ENCODE results near the gene SLC6A18. TPM values are rescaled to one million over a fixed set of nuclear protein-coding genes. Genes with fewer than 3 reads are reported as not detected.

SLC6A18 gene
- total and polyA plus RNA-seq, 10 of the 15 experiments (the other 5 are each of a cell fraction or from before 2014, with no cell fraction given), result not detected

DNA sequence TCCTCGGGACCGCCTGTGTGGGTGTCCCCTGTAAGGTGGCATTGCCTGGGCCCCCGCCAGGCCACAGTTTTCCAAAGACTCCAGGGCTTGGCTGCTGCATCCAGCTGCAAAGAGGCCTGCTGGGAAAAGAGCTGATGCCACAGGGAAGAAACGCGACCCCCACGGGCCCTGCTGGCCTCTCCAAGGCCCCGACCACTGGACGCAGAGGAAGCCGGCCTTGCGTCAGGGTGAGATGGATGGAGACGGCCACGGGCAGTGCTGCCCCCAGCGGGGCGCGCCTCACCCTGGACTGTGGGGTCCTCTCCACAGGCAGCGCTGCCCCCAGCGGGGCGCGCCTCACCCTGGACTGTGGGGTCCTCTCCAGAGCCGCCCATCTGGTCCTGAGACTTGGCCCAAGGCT, 45.1 kb upstream of the SLC6A18 start:
- no peak overlapping the region for H3K27ac ChIP-seq (ENCODE audit: control insufficient read depth, insufficient read depth)
- no peak overlapping the region for H3K9ac ChIP-seq (ENCODE audit: control insufficient read depth, insufficient read depth, low read length)
- no peak overlapping the region for H2AFZ ChIP-seq (ENCODE audit: control insufficient read depth, low read depth, low read length)
- ChIA-PET RAD21 (ENCODE audit: unreplicated experiment) (no interaction called here), CTCF (no interaction called here), SMC1A (ENCODE audit: uncharacterized antibody, unreplicated experiment) (no interaction called here), POLR2A (no interaction called here)
- no peaks in the 10 kb centered on the region for H4K20me1 ChIP-seq (ENCODE audit: control insufficient read depth, insufficient read depth)
- ATAC-seq (no peak), FAIRE-seq (no peak), DNase-seq (ENCODE audit: low read depth, low spot score) (no peak)
- no peak overlapping the region for H3K4me2 ChIP-seq (ENCODE audit: control insufficient read depth, insufficient read depth)
- H3K36me3 ChIP-seq (ENCODE audit: control insufficient read depth in 2 of 2, insufficient read depth in 2 of 2, low read length in 1 of 2), result no peaks in the 10 kb centered on the region
- H3K4me3 ChIP-seq, result no peak overlapping the region
- intact Hi-C loops (cut with micrococcal nuclease; ENCODE audit: unreplicated experiment), result no loop called here
- H3K79me2 ChIP-seq (ENCODE audit: control insufficient read depth, insufficient read depth, low read length), result no peaks in the 10 kb centered on the region
- no CpG with 5 or more reads among the region's 20 CpGs for WGBS (ENCODE audit: insufficient coverage, insufficient replicate concordance, low lambda C conversion rate, missing lambda C conversion rate)
- H3K4me1 ChIP-seq (ENCODE audit: control insufficient read depth, insufficient read depth, low read length), result no peaks in the 10 kb centered on the region
- H3K27me3 ChIP-seq (replicated peaks in 1 of 2; ENCODE audit: control insufficient read depth in 2 of 2, insufficient read depth in 2 of 2, low read length in 1 of 2), result no peaks in the 10 kb centered on the region
- in situ Hi-C loops (cut with MboI), result no loop called here
- no TSS peak for BruUV-seq (replicated peaks)
- no peaks in the 10 kb centered on the region for H3K9me3 ChIP-seq (replicated peaks; ENCODE audit: control insufficient read depth, insufficient read depth, low read length)
- TF ChIP-seq EZH2 (IDR thresholded peaks at IDR 0.05; ENCODE audit: borderline replicate concordance, control insufficient read depth, low read depth, low read length) (no peak), MEF2A (IDR thresholded peaks at IDR 0.05; ENCODE audit: insufficient read depth, low read depth, low read length) (no peak), JUND (IDR thresholded peaks at IDR 0.05; ENCODE audit: low read depth, low read length) (no peak)

GRCh38 chr5:1180841-1181271, 44.3 kb upstream of the SLC6A18 start:
- no peak for DNase-seq (ENCODE audit: low read depth, low spot score)
- no peak overlapping the region for H3K4me2 ChIP-seq (ENCODE audit: control insufficient read depth, insufficient read depth)
- 44% methylated on average over 20 of the region's 20 CpGs for WGBS (ENCODE audit: insufficient coverage, insufficient replicate concordance, low lambda C conversion rate, missing lambda C conversion rate)
- TF ChIP-seq MYC (IDR thresholded peaks at IDR 0.05; ENCODE audit: insufficient read depth, insufficient read length, insufficient replicate concordance, low read length, severe bottlenecking) (no peak), SMARCA5 (IDR thresholded peaks at IDR 0.05) (no peak), HDAC6 (IDR thresholded peaks at IDR 0.05; ENCODE audit: unreplicated experiment) (no peak), ZNF384 (IDR thresholded peaks at IDR 0.05; ENCODE audit: borderline replicate concordance, low read depth, low read length) (no peak), TBL1XR1 (IDR thresholded peaks at IDR 0.05; ENCODE audit: low read depth, low read length) (no peak)
- TF ChIP-seq, protein P1, sequence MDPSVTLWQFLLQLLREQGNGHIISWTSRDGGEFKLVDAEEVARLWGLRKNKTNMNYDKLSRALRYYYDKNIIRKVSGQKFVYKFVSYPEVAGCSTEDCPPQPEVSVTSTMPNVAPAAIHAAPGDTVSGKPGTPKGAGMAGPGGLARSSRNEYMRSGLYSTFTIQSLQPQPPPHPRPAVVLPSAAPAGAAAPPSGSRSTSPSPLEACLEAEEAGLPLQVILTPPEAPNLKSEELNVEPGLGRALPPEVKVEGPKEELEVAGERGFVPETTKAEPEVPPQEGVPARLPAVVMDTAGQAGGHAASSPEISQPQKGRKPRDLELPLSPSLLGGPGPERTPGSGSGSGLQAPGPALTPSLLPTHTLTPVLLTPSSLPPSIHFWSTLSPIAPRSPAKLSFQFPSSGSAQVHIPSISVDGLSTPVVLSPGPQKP (IDR thresholded peaks at IDR 0.05; ENCODE audit: low read depth, low read length), result no peak
- TF ChIP-seq, protein P2, sequence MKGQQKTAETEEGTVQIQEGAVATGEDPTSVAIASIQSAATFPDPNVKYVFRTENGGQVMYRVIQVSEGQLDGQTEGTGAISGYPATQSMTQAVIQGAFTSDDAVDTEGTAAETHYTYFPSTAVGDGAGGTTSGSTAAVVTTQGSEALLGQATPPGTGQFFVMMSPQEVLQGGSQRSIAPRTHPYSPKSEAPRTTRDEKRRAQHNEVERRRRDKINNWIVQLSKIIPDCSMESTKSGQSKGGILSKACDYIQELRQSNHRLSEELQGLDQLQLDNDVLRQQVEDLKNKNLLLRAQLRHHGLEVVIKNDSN (IDR thresholded peaks at IDR 0.05; ENCODE audit: borderline replicate concordance, extremely low read length, insufficient read depth, low read depth, low read length), result no peak
- POLR2A ChIA-PET, result no interaction called here
- H3K9me3 ChIP-seq (replicated peaks; ENCODE audit: control insufficient read depth, insufficient read depth, low read length), result no peaks in the 10 kb centered on the region
- intact Hi-C loops (cut with micrococcal nuclease; ENCODE audit: unreplicated experiment) (no loop called here), in situ Hi-C loops (cut with MboI) (no loop called here)
- H3K9ac ChIP-seq (ENCODE audit: control insufficient read depth, insufficient read depth, low read length), result no peak overlapping the region
- FAIRE-seq, result no peak
- CTCF ChIA-PET, result no interaction called here
- RAD21 ChIA-PET (ENCODE audit: unreplicated experiment), result no interaction called here
- no peaks in the 10 kb centered on the region for H3K27me3 ChIP-seq (replicated peaks in 1 of 2; ENCODE audit: control insufficient read depth in 2 of 2, insufficient read depth in 2 of 2, low read length in 1 of 2)
- H3K27ac ChIP-seq (ENCODE audit: control insufficient read depth, insufficient read depth), result no peak overlapping the region
- no peak for ATAC-seq
- no peaks in the 10 kb centered on the region for H3K4me1 ChIP-seq (ENCODE audit: control insufficient read depth, insufficient read depth, low read length)
- no peaks in the 10 kb centered on the region for H3K79me2 ChIP-seq (ENCODE audit: control insufficient read depth, insufficient read depth, low read length)
- no peaks in the 10 kb centered on the region for H3K36me3 ChIP-seq (ENCODE audit: control insufficient read depth in 2 of 2, insufficient read depth in 2 of 2, low read length in 1 of 2)
- BruUV-seq (replicated peaks), result no TSS peak
- no peak overlapping the region for H2AFZ ChIP-seq (ENCODE audit: control insufficient read depth, low read depth, low read length)
- H4K20me1 ChIP-seq (ENCODE audit: control insufficient read depth, insufficient read depth), result no peaks in the 10 kb centered on the region
- SMC1A ChIA-PET (ENCODE audit: uncharacterized antibody, unreplicated experiment), result no interaction called here
- H3K4me3 ChIP-seq, result no peak overlapping the region
